HEK293 (cell line): ENCODE data around the gene TXNL1.

Experiments
- MEIS1 ChIP-seq: sonication (generic); formaldehyde crosslinking; IDR thresholded peaks from 2 replicates; pipeline ENCODE4 v1.8.1; 2022; ENCODE audit warnings: missing genetic modification reagents, mild to moderate bottlenecking, borderline replicate concordance
- RBAK ChIP-seq: fragments of 450-650 bp; formaldehyde crosslinking; IDR thresholded peaks from 2 replicates; pipeline ENCODE4 v1.5.1; 2016; ENCODE audit warnings: missing biosample characterization, missing genetic modification characterization
- SALL2 ChIP-seq: fragments of 450-650 bp; formaldehyde crosslinking; IDR thresholded peaks from 2 replicates; pipeline ENCODE4 v1.5.0; 2017; ENCODE audit warnings: missing biosample characterization, mild to moderate bottlenecking, missing genetic modification characterization, borderline replicate concordance
- SP2 ChIP-seq: fragments of 450-650 bp; formaldehyde crosslinking; IDR thresholded peaks from 2 replicates; pipeline ENCODE4 v1.5.1; 2016; ENCODE audit warnings: missing biosample characterization, missing genetic modification characterization
- YY1 ChIP-seq: fragments of 450-650 bp; formaldehyde crosslinking; IDR thresholded peaks from 2 replicates; pipeline ENCODE4 v1.5.1; 2018; ENCODE audit warnings: missing biosample characterization, missing genetic modification characterization
- ZBTB8A ChIP-seq: fragments of 450-650 bp; formaldehyde crosslinking; IDR thresholded peaks from 2 replicates; pipeline ENCODE4 v1.5.1; 2016; ENCODE audit warnings: missing biosample characterization, missing genetic modification characterization
- ZNF24 ChIP-seq: fragments of 450-650 bp; formaldehyde crosslinking; IDR thresholded peaks from 2 replicates; pipeline ENCODE4 v1.5.1; 2016; ENCODE audit warnings: missing biosample characterization, missing genetic modification characterization
- ZNF394 ChIP-seq: fragments of 450-650 bp; formaldehyde crosslinking; IDR thresholded peaks from 2 replicates; pipeline ENCODE4 v1.5.1; 2016; ENCODE audit warnings: missing biosample characterization, missing genetic modification characterization, mild to moderate bottlenecking, moderate library complexity, borderline replicate concordance
- ZNF571 ChIP-seq: fragments of 450-650 bp; formaldehyde crosslinking; IDR thresholded peaks from 2 replicates; pipeline ENCODE4 v1.5.0; 2017; ENCODE audit warnings: missing biosample characterization, missing genetic modification characterization
- ZNF629 ChIP-seq: fragments of 450-650 bp; formaldehyde crosslinking; IDR thresholded peaks from 2 replicates; pipeline ENCODE4 v1.5.1; 2017; ENCODE audit warnings: missing biosample characterization, missing genetic modification characterization
- ZNF658 ChIP-seq: fragments of 450-650 bp; formaldehyde crosslinking; IDR thresholded peaks from 2 replicates; pipeline ENCODE4; 2016; ENCODE audit warnings: missing biosample characterization, missing genetic modification characterization
- ZNF670 ChIP-seq: fragments of 450-650 bp; formaldehyde crosslinking; IDR thresholded peaks from 2 replicates; pipeline ENCODE4 v1.5.1; 2016; ENCODE audit warnings: missing biosample characterization, missing genetic modification characterization, low read depth
- TF ChIP-seq, protein P1 (sequence below): fragments of 450-650 bp; formaldehyde crosslinking; IDR thresholded peaks from 2 replicates; pipeline ENCODE4 v1.5.1; 2016; ENCODE audit warnings: missing biosample characterization, missing genetic modification characterization
- TF ChIP-seq, protein P2 (sequence below): fragments of 450-650 bp; formaldehyde crosslinking; conservative IDR thresholded peaks from 2 replicates; pipeline ENCODE4 v1.5.1; 2016; ENCODE audit warnings: low read depth, missing biosample characterization, missing genetic modification characterization

DNA sequence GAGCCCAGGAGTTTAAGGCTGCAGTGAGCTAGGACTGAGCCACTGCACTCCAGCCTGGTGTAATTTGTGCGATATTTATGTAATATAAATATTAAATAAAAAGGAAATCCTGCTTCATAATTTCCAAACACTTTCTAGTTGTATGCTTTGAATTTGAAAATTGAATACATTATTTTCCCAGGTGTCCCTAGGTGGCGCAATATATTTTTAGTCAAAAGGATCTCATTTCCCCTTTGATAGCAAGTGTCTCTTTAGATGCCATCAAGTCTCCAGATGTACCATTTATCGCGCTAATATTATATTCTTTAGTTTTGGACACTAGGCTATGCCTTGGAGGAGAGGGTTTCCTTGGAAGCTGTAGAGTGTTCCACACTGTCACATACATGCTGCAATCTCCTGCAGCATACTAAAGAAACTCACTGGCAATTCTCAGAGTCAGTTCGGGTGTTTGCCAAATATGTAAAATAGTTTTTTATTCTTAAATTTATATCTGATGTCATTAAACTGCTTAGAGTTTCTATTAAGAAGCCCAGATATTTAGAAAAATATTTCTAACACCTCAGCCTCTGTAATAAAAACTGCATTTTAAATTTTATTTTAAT, 7.1 kb upstream of the TXNL1 start:
- TF ChIP-seq YY1 (tag by site-specific recombination) = no peak
- no peak for TF ChIP-seq SP2 (tag by site-specific recombination)
- TF ChIP-seq ZNF394 (tag by site-specific recombination) = no peak
- no peak for TF ChIP-seq ZNF571 (tag by site-specific recombination)
- TF ChIP-seq ZBTB8A (tag by site-specific recombination) = no peak
- no peak for TF ChIP-seq ZNF658 (tag by site-specific recombination)
- TF ChIP-seq, protein P1, sequence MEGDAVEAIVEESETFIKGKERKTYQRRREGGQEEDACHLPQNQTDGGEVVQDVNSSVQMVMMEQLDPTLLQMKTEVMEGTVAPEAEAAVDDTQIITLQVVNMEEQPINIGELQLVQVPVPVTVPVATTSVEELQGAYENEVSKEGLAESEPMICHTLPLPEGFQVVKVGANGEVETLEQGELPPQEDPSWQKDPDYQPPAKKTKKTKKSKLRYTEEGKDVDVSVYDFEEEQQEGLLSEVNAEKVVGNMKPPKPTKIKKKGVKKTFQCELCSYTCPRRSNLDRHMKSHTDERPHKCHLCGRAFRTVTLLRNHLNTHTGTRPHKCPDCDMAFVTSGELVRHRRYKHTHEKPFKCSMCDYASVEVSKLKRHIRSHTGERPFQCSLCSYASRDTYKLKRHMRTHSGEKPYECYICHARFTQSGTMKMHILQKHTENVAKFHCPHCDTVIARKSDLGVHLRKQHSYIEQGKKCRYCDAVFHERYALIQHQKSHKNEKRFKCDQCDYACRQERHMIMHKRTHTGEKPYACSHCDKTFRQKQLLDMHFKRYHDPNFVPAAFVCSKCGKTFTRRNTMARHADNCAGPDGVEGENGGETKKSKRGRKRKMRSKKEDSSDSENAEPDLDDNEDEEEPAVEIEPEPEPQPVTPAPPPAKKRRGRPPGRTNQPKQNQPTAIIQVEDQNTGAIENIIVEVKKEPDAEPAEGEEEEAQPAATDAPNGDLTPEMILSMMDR (tag by site-specific recombination) = no peak
- TF ChIP-seq ZNF629 (tag by site-specific recombination) = no peak
- TF ChIP-seq ZNF670 (tag by site-specific recombination) = no peak
- no peak for TF ChIP-seq SALL2 (tag by site-specific recombination)
- TF ChIP-seq ZNF24 = no peak
- TF ChIP-seq, protein P2, sequence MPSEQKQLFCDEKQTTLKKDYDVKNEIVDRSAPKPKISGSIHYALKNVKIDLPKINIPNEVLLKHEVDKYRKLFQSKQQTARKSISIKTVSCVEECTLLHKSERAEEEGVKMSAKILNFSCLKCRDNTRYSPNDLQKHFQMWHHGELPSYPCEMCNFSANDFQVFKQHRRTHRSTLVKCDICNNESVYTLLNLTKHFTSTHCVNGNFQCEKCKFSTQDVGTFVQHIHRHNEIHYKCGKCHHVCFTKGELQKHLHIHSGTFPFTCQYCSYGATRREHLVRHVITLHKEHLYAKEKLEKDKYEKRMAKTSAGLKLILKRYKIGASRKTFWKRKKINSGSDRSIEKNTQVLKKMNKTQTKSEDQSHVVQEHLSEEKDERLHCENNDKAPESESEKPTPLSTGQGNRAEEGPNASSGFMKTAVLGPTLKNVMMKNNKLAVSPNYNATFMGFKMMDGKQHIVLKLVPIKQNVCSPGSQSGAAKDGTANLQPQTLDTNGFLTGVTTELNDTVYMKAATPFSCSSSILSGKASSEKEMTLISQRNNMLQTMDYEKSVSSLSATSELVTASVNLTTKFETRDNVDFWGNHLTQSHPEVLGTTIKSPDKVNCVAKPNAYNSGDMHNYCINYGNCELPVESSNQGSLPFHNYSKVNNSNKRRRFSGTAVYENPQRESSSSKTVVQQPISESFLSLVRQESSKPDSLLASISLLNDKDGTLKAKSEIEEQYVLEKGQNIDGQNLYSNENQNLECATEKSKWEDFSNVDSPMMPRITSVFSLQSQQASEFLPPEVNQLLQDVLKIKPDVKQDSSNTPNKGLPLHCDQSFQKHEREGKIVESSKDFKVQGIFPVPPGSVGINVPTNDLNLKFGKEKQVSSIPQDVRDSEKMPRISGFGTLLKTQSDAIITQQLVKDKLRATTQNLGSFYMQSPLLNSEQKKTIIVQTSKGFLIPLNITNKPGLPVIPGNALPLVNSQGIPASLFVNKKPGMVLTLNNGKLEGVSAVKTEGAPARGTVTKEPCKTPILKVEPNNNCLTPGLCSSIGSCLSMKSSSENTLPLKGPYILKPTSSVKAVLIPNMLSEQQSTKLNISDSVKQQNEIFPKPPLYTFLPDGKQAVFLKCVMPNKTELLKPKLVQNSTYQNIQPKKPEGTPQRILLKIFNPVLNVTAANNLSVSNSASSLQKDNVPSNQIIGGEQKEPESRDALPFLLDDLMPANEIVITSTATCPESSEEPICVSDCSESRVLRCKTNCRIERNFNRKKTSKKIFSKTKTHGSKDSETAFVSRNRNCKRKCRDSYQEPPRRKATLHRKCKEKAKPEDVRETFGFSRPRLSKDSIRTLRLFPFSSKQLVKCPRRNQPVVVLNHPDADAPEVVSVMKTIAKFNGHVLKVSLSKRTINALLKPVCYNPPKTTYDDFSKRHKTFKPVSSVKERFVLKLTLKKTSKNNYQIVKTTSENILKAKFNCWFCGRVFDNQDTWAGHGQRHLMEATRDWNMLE (tag by site-specific recombination) = no peak
- TF ChIP-seq RBAK (tag by site-specific recombination) = no peak
- no peak for TF ChIP-seq MEIS1
